HG02759 (cell line): Measurements from ENCODE around the gene DPEP3.
"Not testable (repeated sequence)": the region's sequence is repeated elsewhere in the genome, so short reads cannot be mapped to it uniquely, and the experiment has no call there.

ENCODE experiments used
- ATAC-seq: cut with Tn5 transposase; IDR thresholded peaks from one replicate; pipeline ENCODE4 v1.9.1; 2021; ENCODE audit warnings: mild to moderate bottlenecking, moderate library complexity; ENCODE audit not compliant: unreplicated experiment

The DPEP3 gene

DNA sequence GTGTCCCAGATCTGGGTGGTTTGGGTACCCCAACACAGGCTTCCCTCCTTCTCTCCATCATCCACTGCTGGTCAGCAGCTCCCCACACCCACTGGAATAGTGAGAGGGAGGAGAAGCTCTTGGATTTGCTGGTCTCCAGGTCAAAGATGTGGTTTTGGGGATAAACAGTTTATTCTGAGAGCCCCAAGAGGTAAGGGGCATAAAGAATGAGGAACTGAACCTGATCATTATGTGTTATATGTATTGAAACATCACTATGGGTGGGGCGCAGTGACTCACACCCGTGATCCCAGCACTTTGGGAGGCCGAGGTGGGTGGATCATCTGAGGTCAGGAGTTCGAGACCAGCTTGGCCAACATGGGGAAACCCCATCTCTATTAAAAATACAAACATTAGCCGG is 15.1 kb upstream of the DPEP3 start:
- no peak for ATAC-seq

DNA sequence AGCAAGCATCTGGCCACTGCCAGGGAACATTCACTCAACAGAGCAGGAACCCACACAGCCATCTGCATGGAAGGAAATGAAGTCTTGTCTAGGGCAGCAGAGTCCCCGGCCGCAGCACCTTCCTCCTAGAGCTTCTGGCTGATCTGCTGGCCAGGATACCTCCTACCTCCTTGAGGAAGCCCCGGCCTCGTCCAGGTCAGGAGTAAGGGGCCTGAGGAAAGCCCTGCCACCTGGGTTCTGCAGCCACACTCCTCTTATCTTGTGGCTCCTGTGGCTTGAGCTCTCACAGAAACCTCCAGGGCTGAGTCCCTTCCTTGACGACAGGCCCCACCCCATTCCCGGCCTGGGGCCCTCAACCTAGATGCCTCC is 13.7 kb upstream of the DPEP3 start:
- not testable (repeated sequence) for ATAC-seq

DNA sequence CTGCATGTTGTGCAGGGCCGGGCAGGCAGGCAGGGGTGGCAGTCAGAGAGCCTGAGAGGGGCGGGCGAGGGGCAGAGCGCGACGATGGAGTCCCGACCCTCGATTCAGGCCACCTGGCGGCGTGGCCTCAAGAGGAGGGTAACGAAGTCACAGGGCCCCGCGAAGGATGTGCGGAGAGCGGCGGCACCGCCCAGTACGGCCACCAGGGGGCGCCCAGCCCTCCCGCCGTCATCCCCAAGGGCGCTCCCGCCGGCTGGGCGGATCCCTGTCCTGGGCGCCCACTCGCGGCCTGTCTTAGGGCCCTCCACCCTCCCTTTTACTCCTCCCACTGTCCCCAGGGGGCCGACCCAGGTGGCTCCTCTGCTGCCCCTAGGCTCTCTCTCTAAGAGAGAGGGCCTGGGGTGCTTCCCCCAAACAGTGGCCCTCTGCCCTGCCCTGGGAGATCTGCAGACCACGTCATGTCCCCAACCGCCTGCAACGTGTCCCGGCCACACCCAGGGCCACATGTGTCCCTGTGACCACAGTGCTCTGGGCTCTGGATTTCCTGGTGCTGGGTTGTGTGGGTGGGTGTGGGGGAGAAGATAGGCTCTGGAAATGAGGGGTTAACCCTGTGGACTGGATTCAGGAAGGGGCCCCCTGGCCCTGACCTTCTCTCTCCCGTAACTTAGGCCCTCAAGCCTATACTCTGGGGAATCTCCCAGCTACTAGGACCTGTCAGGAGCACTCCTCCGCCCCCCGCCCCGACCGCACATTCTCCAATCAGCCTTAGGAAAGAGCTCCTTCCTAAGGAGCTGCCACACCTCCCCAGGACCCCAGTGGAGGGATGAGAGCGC is 13.1 kb upstream of the DPEP3 start:
- peak; percentile 75 for ATAC-seq

DNA sequence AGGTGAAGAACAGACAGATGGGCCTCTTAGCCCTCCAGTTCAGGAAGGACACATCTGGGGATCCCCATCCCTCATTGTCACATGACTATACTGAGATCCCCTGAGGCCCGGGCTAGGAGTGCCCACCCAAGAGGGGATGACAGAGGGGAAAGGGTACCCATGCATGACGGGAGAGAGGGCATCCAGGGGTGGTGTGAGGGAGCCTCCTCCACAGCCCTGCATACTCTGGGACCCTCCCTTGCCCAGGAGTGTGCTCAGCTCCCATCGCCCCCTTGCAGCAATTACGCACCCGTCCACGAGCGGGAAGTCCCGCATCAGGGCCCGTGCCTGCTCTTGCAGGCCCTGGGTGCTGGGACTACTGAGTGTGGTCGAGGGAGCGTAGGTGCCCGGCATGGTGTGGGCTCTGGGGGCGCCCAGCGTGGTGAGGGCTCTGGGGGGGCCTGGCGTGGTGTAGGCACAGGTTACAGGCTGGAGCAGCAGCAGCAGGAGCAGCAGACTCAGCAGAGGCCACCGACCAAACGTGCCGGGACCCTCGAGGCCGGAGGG is 12.4 kb upstream of the DPEP3 start:
- peak; percentile 5 for ATAC-seq

GRCh38 chr16:67990018-67990386 is 9.7 kb upstream of the DPEP3 start:
- no peak for ATAC-seq

DNA sequence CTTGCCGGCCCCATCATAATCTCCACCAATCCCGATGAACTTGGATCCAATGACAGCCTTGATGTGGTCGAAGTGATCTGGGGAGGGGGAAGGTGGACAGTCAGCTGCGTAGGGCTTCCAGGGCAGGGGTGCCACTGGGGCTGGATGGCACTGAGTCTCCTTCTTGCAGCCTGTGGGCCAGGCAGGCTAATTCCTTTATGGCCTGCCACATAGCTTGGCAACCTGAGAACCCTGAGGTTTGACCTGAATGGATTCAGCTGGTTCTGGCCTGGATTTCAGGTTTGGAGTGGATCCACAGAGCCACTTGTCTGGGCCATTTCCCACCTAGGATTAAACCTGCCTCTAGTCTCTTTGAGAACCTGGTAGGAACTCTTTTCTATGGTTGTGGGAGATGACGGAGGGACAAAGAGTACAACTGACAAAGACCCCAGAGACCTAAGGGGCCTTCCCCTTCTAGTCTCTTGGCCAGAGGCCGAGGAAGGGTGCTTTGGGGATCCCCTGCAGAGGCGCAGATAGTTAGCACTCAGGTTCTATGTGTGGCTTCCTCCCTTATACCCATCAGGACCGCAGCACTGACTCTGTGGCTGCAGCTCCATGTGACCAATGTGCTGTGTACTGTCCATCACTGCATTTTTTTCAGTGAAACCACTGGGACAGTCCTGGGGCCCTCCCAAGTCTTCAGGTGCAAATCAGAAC is 9.2 kb upstream of the DPEP3 start:
- ATAC-seq: no peak

DNA sequence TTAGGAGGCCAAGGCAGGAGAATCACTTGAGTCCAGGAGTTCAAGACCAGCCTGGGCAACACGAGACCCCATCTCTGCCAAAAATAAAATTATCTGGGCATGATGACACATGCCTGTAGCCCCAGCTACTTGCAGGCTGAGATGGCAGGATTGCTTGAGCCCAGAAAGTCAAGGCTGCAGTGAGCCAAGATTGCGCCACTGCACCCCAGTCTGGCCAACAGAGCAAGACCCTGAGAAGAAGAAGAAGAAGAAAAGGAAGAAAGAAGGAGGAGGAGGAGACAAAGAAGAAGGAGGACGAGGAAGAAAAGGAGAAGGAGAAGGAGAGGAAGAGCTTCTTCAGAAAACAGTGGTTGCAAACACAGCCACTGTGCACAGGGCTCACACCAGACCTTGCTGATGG is 8.4 kb upstream of the DPEP3 start:
- no peak for ATAC-seq

DNA sequence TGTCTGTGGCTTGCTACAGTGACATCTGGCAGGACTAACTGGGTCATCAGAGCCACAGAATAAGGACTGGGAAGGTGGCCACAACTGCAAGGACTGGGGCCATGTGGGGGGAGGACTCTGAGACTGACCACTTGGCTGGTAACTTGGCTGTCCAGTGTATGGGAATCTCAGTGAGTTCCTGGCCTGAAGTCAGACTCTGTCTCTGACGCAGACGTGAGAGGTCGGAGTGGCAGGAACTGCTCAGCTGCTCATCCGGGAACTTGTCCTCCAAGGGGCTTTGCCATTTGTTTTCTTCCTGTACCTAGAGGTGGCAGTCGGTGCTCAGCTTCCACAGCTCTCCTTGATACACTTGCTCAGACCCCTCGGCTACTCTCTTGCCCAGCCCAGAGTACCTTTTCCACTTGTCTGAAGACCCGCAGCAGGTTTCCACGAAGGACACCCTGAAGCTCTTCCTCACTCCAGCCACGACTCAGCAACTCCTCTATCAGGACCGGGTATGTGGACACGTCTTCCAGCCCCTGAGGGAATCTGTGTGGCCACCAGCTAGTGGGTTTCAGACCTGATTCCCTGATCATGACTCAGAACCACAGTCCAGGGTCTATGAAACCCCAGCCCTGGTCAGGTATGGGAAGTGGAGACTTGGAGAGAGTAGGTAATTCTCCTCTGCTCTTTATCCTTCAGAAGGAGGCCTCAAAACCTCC is 7.3 kb upstream of the DPEP3 start:
- no peak for ATAC-seq

GRCh38 chr16:67986949-67987348 is 6.7 kb upstream of the DPEP3 start:
- no peak for ATAC-seq

DNA sequence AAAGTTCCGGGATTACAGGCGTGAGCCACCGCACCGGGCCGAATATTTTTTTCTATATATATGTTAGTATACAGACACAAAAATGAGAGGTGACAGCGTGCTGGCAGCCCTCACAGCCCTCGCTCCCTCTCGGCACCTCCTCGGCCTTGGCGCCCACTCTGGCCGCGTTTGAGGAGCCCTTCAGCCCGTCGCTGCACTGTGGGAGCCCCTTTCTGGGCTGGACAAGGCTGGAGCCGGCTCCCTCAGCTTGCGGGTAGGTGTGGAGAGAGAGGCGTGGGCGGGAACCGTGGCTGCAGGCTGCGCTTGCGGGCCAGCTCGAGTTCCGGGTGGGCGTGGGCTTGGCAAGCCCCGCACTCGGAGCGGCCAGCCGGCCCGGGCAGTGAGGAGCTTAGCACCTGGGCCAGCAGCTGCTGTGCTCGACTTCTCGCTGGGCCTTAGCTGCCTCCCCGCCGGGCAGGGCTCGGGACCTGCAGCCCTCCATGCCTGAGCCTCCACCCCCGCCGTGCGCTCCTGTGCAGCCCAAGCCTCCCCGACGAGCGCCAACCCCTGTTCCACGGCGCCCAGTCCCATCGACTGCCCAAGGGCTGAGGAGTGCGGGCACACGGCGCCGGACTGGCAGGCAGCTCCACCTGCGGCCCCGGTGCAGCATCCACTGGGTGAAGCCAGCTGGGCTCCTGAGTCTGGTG is 1.9 kb upstream of the DPEP3 start:
- ATAC-seq: no peak

DNA sequence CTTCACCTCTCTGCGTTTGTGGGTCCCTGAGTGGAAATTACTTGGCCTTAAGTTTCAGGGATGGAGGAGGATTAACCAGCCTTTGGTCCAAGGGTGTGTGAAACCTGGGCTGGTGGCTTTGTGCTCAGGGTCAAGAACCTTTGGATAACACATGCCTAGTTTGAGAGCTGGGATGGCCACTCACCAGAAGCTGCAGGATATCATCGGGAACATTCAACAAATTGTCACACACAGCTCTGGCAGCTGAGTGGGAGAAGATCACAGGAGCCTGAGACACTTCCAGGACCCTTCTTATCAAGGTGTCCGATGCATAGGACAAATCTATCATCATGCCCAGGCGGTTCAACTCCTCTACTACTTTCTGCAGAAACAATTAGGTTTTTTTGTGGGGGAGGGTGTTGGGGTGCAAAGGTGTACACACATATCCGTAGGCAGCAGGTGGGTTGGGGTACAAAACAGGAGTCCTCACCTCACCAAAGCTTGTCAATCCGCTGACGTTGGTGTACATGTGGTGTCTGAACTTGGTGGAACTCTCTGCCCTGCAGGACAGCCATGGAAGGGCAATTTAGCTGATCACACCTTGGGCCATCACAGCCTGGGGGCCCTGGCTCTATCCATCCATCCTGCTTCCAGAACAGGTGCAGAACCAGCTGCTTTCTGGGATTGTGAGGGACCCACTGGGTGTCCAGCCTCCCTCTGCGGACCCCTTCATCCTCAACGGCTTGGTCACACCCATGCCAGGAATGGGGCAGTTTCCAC is 2.7 kb downstream of the DPEP3 start:
- ATAC-seq: no peak

DNA sequence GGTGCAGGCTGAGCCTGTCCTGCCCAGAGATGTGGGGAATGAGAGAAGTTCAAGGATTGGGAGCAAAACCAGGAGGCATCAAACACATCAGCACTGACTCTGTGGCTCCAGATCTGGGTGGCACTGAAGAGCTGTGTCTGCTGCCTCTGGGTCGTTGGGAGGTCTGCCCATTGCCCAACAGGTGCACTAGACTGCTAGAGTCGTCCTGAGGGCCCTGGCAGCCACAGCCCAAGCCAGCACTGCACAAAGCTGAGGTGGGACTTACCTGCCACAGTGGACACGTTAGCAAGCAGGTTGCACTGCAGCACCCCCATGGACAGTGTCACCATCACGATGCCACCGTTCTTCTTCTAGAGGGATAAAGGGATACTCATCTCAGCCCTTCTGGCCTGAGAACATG is 3.3 kb downstream of the DPEP3 start:
- no peak for ATAC-seq

DNA sequence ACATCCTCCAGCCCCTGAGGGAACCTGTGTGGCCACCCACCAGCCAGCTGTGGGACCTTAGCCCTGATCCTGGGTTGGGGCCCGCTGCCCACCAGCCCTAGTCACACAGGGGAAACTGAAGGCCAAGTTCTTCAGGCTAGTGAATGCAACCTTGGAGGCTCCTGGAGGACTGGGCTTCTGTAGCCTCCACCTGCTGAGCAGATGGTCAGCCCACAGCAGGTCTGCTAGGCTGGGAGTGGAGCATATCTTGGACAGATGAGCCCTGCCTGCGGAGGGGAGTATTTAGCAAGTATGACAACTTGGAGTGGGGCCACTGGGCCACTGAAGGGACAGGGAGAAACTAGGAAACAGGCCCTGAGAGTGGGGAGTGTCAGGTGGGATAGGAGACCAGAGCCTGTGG is 4.1 kb downstream of the DPEP3 start:
- no peak for ATAC-seq

GRCh38 chr16:67975321-67976105 is 4.8 kb downstream of the DPEP3 start:
- ATAC-seq: no peak

GRCh38 chr16:67972285-67972684 is 8.0 kb downstream of the DPEP3 start:
- ATAC-seq: not testable (repeated sequence)

DNA sequence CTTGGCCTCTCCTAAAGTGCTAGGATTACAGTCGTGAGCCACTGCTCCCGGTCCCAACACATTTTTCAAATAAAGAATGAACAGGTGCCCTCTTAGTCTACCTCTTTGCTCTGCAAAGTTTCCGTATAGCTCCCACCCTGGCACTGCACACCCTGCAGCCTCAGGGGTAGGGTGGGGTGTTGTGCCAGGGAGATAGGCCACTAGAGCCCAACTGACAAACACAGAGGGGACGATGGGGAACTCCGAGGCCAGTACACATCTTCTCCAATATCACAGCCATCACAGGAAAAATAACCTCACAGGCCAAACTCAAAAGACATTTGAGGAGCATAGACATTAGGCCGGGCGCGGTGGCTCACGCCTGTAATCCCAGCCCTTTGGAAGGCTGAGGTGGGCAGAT is 9.2 kb downstream of the DPEP3 start:
- ATAC-seq: no peak

GRCh38 chr16:67969254-67970039 is 10.9 kb downstream of the DPEP3 start:
- no peak for ATAC-seq

DNA sequence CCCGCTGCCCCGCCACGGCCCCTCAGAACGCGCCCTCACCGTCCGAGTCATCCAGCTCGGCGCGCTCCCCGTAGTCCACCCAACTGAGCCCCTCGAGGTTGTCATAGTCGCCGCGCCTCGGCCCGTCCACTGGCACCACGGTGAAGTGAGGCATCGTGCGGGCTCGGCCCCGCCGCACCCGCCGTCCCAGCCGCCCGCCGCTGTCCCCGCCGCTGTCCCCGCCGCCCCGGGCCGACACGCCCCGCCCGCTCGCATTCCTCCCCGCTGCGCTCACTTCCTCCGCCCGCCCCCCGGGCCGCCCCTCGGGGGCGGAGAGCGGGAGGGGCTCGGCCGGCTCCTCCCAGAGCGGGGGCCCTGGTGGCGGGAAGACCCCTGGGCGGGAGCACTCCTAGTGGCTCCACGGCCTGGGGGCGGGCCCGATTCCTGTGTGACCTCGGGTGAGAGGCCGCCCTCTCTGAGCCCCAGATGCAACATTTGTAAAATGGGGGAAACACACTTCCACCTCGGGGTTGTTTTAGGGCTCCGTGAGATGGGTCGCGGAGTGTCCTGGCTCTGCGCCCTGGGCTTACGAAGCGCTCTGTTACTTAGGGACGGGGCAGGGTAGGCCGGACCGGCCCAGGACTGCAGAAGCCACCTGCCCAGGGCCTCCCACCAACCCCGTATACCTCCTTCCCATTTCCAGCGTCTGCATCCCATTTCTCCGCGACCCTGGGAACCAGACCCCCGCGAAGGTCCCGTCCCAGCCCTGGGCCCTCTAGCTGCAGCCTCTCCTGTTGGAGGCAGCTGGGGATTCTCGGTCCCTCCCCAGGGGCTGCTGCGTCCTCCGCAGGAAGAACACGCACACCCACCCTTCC is 11.7 kb downstream of the DPEP3 start, which contains the start of gene SLC12A4:
TSS of gene SLC12A4 (minus strand) at position 238 of the 854 bp plus-strand sequence. CDS start at position 154, 84 bp downstream.
- ATAC-seq: peak; percentile 83
